GM12878 (cell line): ENCODE measurements around the gene LHFPL2. TPM values are rescaled to one million over a fixed set of nuclear protein-coding genes. Genes with fewer than 3 reads are reported as not detected.

Experiments used
- ATAC-seq: fragments of 200-7000 bp; cut with Tn5 transposase; 3 replicates; pipeline ENCODE4 v1.9.1; 2020; ENCODE audit warnings: mild to moderate bottlenecking, moderate library complexity
- Bru-seq: library from RNA; stranded (reverse); fragments of 400-500 nt; gene quantifications from one replicate; lab custom pipeline; 2021; lab: Mats Ljungman, UMichigan
- BruChase-seq, 2 experiments: library from RNA; stranded (reverse); fragments of 400-500 nt; gene quantifications; one replicate each; lab custom pipeline; 2021; lab: Mats Ljungman, UMichigan
- BruUV-seq: library from RNA; stranded (reverse); fragments of 400-500 nt; replicated peaks from 2 replicates; lab custom pipeline; 2021; lab: Mats Ljungman, UMichigan
- CTCF ChIA-PET: fragments of 300-600 bp; sonication (Branson Sonifier 250); formaldehyde crosslinking; extraction: SDS; loops from one replicate; lab custom pipeline; 2021; ENCODE audit warnings: inconsistent platforms; lab: Yijun Ruan, JAX
- POLR2A ChIA-PET: fragments of 350-600 bp; formaldehyde crosslinking; extraction: SDS; loops from one replicate; lab custom pipeline; 2021; ENCODE audit warnings: inconsistent platforms; lab: Charles Lee
- RAD21 ChIA-PET: fragments of 300-600 bp; sonication (Branson Sonifier 250); formaldehyde crosslinking; loops from one replicate; lab custom pipeline; 2023; ENCODE audit warnings: antibody characterized with exemption; ENCODE audit not compliant: unreplicated experiment; lab: Charles Lee
- SMC1A ChIA-PET: fragments of 300-600 bp; sonication (Branson Sonifier 250); formaldehyde crosslinking; loops from one replicate; lab custom pipeline; 2023; ENCODE audit not compliant: unreplicated experiment, uncharacterized antibody; lab: Charles Lee
- DNase-seq: peaks from one replicate; pipeline ENCODE4 v3.0.0-alpha.2; 2011; ENCODE audit warnings: low read depth, low spot score
- FAIRE-seq: peaks from 3 replicates; lab custom pipeline; 2011; peaks lifted over from hg19 to GRCh38; lab: Jason Lieb, UNC
- H2AFZ ChIP-seq: 2 replicates; pipeline ENCODE4 v1.6.0; 2011; ENCODE audit warnings: low read depth, low read length, control low read depth; ENCODE audit not compliant: control insufficient read depth
- H3K27ac ChIP-seq: 2 replicates; pipeline ENCODE4 v1.5.1; 2011; ENCODE audit warnings: control low read depth; ENCODE audit not compliant: control insufficient read depth, insufficient read depth
- H3K27me3 ChIP-seq, 2 experiments: replicated peaks in 1 of 2; 2 replicates each; pipeline versions ENCODE4 v1.6.0 to v1.6.1; 2011; ENCODE audit warnings: low read length in 1 of 2; ENCODE audit not compliant: control insufficient read depth in 2 of 2, insufficient read depth in 2 of 2
- H3K36me3 ChIP-seq, 2 experiments: 2 replicates each; pipeline ENCODE4 v1.5.1; 2011; ENCODE audit warnings: low read length in 1 of 2; ENCODE audit not compliant: control insufficient read depth in 2 of 2, insufficient read depth in 2 of 2
- H3K4me1 ChIP-seq: 2 replicates; pipeline ENCODE4 v1.6.1; 2011; ENCODE audit warnings: mild to moderate bottlenecking, low read length, moderate library complexity, mixed read lengths; ENCODE audit not compliant: control insufficient read depth, insufficient read depth
- H3K4me2 ChIP-seq: 2 replicates; pipeline ENCODE4 v1.6.0; 2011; ENCODE audit warnings: control low read depth; ENCODE audit not compliant: control insufficient read depth, insufficient read depth
- H3K4me3 ChIP-seq: fragments of 200-600 bp; sonication (generic); 2 replicates; pipeline ENCODE4 v1.5.1; 2016
- H3K79me2 ChIP-seq: 2 replicates; pipeline ENCODE4 v1.6.0; 2011; ENCODE audit warnings: low read length; ENCODE audit not compliant: control insufficient read depth, insufficient read depth
- H3K9ac ChIP-seq: 2 replicates; pipeline ENCODE4 v1.8.0; 2011; ENCODE audit warnings: low read length, control low read depth, mixed read lengths; ENCODE audit not compliant: control insufficient read depth, insufficient read depth
- H3K9me3 ChIP-seq: replicated peaks from 3 replicates; pipeline ENCODE4 v1.5.1; 2011; ENCODE audit warnings: mild to moderate bottlenecking, low read length; ENCODE audit not compliant: control insufficient read depth, insufficient read depth
- H4K20me1 ChIP-seq: 2 replicates; pipeline ENCODE4 v1.6.0; 2011; ENCODE audit not compliant: control insufficient read depth, insufficient read depth
- BHLHE40 ChIP-seq, 2 experiments: fragments of 450-650 bp in 1 of 2; IDR thresholded peaks; 2 replicates each; pipeline ENCODE4 v1.6.1; 2011 to 2017; ENCODE audit warnings: low read depth in 2 of 2, borderline replicate concordance in 1 of 2, improper control_type of control experiment in 1 of 2, low read length in 1 of 2, mild to moderate bottlenecking in 1 of 2
- IRF4 ChIP-seq: IDR thresholded peaks from 2 replicates; pipeline ENCODE4 v1.6.1; 2011; ENCODE audit warnings: low read depth, low read length
- JUNB ChIP-seq: IDR thresholded peaks from 2 replicates; pipeline ENCODE4 v1.6.1; 2016; ENCODE audit warnings: antibody characterized with exemption, mild to moderate bottlenecking
- MTA3 ChIP-seq: IDR thresholded peaks from 2 replicates; pipeline ENCODE4 v1.6.1; 2012; ENCODE audit warnings: low read length, inconsistent platforms, borderline replicate concordance
- NRF1 ChIP-seq: conservative IDR thresholded peaks from 2 replicates; pipeline ENCODE4 v1.6.1; 2011; ENCODE audit warnings: mild to moderate bottlenecking, low read depth, low read length, improper control_type of control experiment
- SP1 ChIP-seq: IDR thresholded peaks from one replicate; pipeline ENCODE4 v1.6.1; 2011; ENCODE audit warnings: low read depth, low read length
- TCF12 ChIP-seq: IDR thresholded peaks from 2 replicates; pipeline ENCODE4 v1.6.1; 2011; ENCODE audit warnings: low read depth, mild to moderate bottlenecking, low read length
- TCF7 ChIP-seq: IDR thresholded peaks from 2 replicates; pipeline ENCODE4 v1.6.1; 2014; ENCODE audit warnings: antibody characterized with exemption, borderline replicate concordance
- YBX1 ChIP-seq: fragments of 450-650 bp; IDR thresholded peaks from 2 replicates; pipeline ENCODE4 v1.6.1; 2016; ENCODE audit warnings: antibody characterized with exemption
- ZNF207 ChIP-seq: fragments of 450-650 bp; IDR thresholded peaks from 2 replicates; pipeline ENCODE4 v1.6.1; 2014; ENCODE audit warnings: antibody characterized with exemption, mild to moderate bottlenecking, borderline replicate concordance
- ZNF384 ChIP-seq: IDR thresholded peaks from 2 replicates; pipeline ENCODE4 v1.6.1; 2012; ENCODE audit warnings: low read depth, mild to moderate bottlenecking, low read length, improper control_type of control experiment, borderline replicate concordance
- WGBS: methylation state at CpG from one replicate; pipeline ENCODE4 v1.1.6; 2016; ENCODE audit warnings: low lambda C conversion rate; ENCODE audit not compliant: insufficient replicate concordance, insufficient coverage; ENCODE audit errors: missing lambda C conversion rate; 5-methylcytosine and 5-hydroxymethylcytosine counted together
- in situ Hi-C: fragments of 300-500 bp; cut with MboI; formaldehyde crosslinking; loops from 9 replicates; pipeline ENCODE4 v1.14.3; 2018; ENCODE audit warnings: mixed read lengths
- intact Hi-C: fragments of 100-400 bp; cut with micrococcal nuclease; formaldehyde crosslinking; loops from one replicate; pipeline ENCODE4 v1.14.2; 2022; ENCODE audit not compliant: unreplicated experiment
- long read RNA-seq, 2 experiments: library from polyadenylated mRNA; unstranded; transcript quantifications; one replicate each; pipeline ENCODE4 v2.0.0, GENCODE V29; 2019 to 2020
- polyA minus RNA-seq, 3 experiments: library from RNA; depleted of rRNA, polyadenylated mRNA; stranded (reverse); fragments of >200 nt; gene quantifications; 2 replicates each; pipeline ENCODE4 v1.2.3, GENCODE V29; 2011
- polyA plus RNA-seq, 11 experiments: library from polyadenylated mRNA; depleted of rRNA in 4 of 11; unstranded in 6 of 11; stranded (reverse) in 5 of 11; fragments of >200 nt; fragmentation: Nextera tagmentation in 4 of 11; fragmentation: Illumina TruSeq in 1 of 11; extraction: Ambion mirVana in 4 of 11; extraction: Trizol in 1 of 11; gene quantifications; 1 replicate in 1 of 11; 2 replicates in 10 of 11; pipeline versions ENCODE4 v1.2.1 to v1.2.3, GENCODE V29; 2011 to 2016; ENCODE audit warnings: inconsistent platforms in 2 of 11, missing spikeins in 2 of 11, low read depth in 1 of 11
- total RNA-seq, 4 experiments: library from RNA; depleted of rRNA in 3 of 4; stranded (reverse); fragments of >200 nt in 3 of 4; fragmentation: Illumina TruSeq in 1 of 4; extraction: Trizol in 1 of 4; gene quantifications; 2 replicates each; pipeline versions ENCODE4 v1.2.1 to v1.2.3, GENCODE V29; 2013 to 2021
- TF ChIP-seq, protein P1 (sequence below): fragments of 450-650 bp; formaldehyde crosslinking; IDR thresholded peaks from 2 replicates; pipeline ENCODE4 v1.4.0; 2022; ENCODE audit warnings: mild to moderate bottlenecking, moderate library complexity
- TF ChIP-seq, protein P2 (sequence below): fragments of 450-650 bp; IDR thresholded peaks from 2 replicates; pipeline ENCODE4 v1.6.1; 2017; ENCODE audit warnings: borderline replicate concordance

LHFPL2 gene, protein sequence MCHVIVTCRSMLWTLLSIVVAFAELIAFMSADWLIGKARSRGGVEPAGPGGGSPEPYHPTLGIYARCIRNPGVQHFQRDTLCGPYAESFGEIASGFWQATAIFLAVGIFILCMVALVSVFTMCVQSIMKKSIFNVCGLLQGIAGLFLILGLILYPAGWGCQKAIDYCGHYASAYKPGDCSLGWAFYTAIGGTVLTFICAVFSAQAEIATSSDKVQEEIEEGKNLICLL
- total RNA-seq (2013; cell fraction: nucleolus; rRNA removed): 67.2 and 79.0 TPM in 2 replicates
- total RNA-seq (2014; rRNA removed) (15.1 and 15.5 TPM in 2 replicates), total RNA-seq (2014; rRNA removed; fragmentation: Illumina TruSeq; extraction: Trizol) (14.1 and 14.3 TPM in 2 replicates), total RNA-seq (2021) (18.9 and 21.8 TPM in 2 replicates), polyA plus RNA-seq (2011; rRNA removed) (11.2 and 14.2 TPM in 2 replicates), polyA plus RNA-seq (2014; fragmentation: Illumina TruSeq; extraction: Trizol) (14.6 and 17.1 TPM in 2 replicates), polyA plus RNA-seq (2014; fragmentation: Nextera tagmentation; extraction: Ambion mirVana) (1 to 10 TPM; 4.1 to 4.5 TPM), polyA plus RNA-seq (2014; rRNA removed) (10.8 and 13.7 TPM in 2 replicates), polyA plus RNA-seq (2016; fragmentation: Nextera tagmentation; extraction: Ambion mirVana) (1 to 10 TPM; 5.6 to 7.0 TPM), polyA minus RNA-seq (2011; rRNA and poly(A)+ RNA removed) (22.4 and 25.5 TPM in 2 replicates), Bru-seq, nascent RNA (percentile 86 among the genes with signal in this experiment), BruChase-seq, experiment 1, labeled RNA remaining after a 6-hour chase (percentile 74 among the genes with signal in this experiment), BruChase-seq, experiment 2, labeled RNA remaining after a 2-hour chase (percentile 79 among the genes with signal in this experiment)
- 13.4 TPM for polyA plus RNA-seq (2011; ENCODE audit: low read depth)
- 9.4 and 10.7 TPM in 2 replicates for polyA plus RNA-seq (2011; cell fraction: cytosol; rRNA removed)
- 11.3 and 16.0 TPM in 2 replicates for polyA plus RNA-seq (2011; cell fraction: nucleus; rRNA removed)
- 16.1 and 17.3 TPM in 2 replicates for polyA plus RNA-seq (2012)
- 11.3 and 12.8 TPM in 2 replicates for polyA minus RNA-seq (2011; cell fraction: cytosol; rRNA and poly(A)+ RNA removed)
- polyA minus RNA-seq (2011; cell fraction: nucleus; rRNA and poly(A)+ RNA removed): 19.9 and 41.5 TPM in 2 replicates
- long read RNA-seq, experiment 1, partial matches to known transcripts: 0 of 5 reads
- long read RNA-seq, experiment 1, other reads (novel, unspliced or antisense): 5 of 5 reads
- long read RNA-seq, experiment 2, full-length matches to known transcripts: 1 of 16 reads
- long read RNA-seq, experiment 2, partial matches to known transcripts: 0 of 16 reads
- long read RNA-seq, experiment 2, other reads (novel, unspliced or antisense): 15 of 16 reads

DNA sequence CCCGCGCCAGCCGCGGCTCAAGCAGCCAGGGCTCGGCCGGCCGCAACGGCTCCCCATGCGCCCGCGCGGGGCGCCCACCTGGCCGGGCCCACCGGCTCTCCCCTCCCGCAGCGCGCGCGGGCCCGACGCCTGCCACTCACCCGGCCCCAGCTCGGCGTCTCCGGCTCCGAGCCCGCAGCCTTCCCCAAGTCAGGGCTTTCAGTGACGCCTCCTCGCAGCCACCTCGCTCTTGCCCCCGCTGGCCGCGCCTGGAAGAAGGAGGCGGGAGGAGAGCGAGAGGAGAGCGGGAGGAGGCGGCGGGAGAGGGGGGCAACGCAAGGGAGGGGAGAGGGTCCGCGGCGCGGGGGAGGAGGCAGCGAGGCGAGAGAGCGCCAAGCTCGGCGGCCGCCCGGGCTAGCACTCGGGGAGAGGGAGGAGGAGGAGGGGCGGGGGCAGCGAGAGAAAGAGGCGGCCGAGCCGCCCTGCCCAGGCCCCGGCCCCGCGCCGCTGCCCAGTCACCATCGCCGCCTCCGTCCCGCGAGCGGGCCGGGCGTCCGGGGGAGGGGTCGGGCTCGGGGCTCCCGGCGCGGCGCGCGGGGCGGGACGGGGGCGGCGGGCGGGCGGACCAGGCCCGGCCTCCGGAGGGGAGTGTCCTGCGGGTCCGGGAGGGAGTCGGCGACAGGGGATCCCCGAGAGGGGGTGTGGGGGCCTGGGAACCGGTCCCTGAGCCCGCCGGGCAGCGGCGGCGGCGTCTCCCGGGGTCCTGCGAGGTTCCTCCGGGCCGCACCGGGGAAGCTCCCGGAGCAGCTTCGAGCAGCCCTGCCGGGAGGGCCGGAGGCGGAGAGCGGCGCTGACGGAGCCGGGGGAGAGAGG is at the start of gene LHFPL2:
Gene LHFPL2, minus strand, starts transcription at position 414 of the 852 bp plus-strand sequence. CDS start 138,559 bp downstream, outside the sequence.
- Histone ChIP-seq H3K4me3 (peak within 1 kb of the TSS; percentile 76), H2AFZ (peak within 1 kb of the TSS; percentile 81), H3K4me2 (peak within 1 kb of the TSS; percentile 95), H4K20me1 (no peaks in the 10 kb centered on the region), H3K27ac (peak within 1 kb of the TSS; percentile 78), H3K9me3 (no peaks in the 10 kb centered on the region), H3K9ac (peak within 1 kb of the TSS; percentile 93), H3K79me2 (peaks cover 31% of the 10 kb centered on the region), H3K36me3 (no peaks in the 10 kb centered on the region), H3K27me3 (no peaks in the 10 kb centered on the region), H3K4me1 (peaks cover 19% of the 10 kb centered on the region)
- peak; percentile 66 for ATAC-seq
- in situ Hi-C loops: no loop called here
- intact Hi-C loops: loop anchor here (2.0 to 10.0 kb wide), 3 partner anchors 78 to 326 kb away; no protein-coding TSS in a partner anchor
- DNase-seq: no peak
- SMC1A ChIA-PET: interaction anchor here (1.1 to 7.8 kb wide), 9 partner anchors 13 to 177 kb away, joined by 3 to 50 read pairs (median 3); no protein-coding TSS in a partner anchor
- under 1% methylated on average over 47 of the region's 112 CpGs for WGBS
- POLR2A ChIA-PET: interaction anchor here (0.6 to 1.5 kb wide), 6 partner anchors 10 to 279 kb away, joined by 3 to 4 read pairs (median 3); no protein-coding TSS in a partner anchor
- BruUV-seq: no TSS peak
- FAIRE-seq: no peak
- RAD21 ChIA-PET: interaction anchor here (0.6 to 1.5 kb wide), 10 partner anchors 12 to 244 kb away, joined by 3 to 5 read pairs (median 4); no protein-coding TSS in a partner anchor
- CTCF ChIA-PET: interaction anchor here (0.7 to 1.6 kb wide), 6 partner anchors 12 to 181 kb away, joined by 3 to 4 read pairs (median 3); no protein-coding TSS in a partner anchor
- TF ChIP-seq IRF4 (no peak), NRF1 (no peak), JUNB (no peak), MTA3 (no peak), ZNF384 (no peak), YBX1 (no peak), BHLHE40 (IDR thresholded peaks at IDR 0.05; ENCODE audit: borderline replicate concordance in 1 of 2, low read depth in 2 of 2, low read length in 1 of 2) (no peak), TCF7 (no peak), TCF12 (no peak), ZNF207 (peak; percentile 74; the same call in 1 of the 2 replicates), SP1 (no peak)
- TF ChIP-seq, protein P1, sequence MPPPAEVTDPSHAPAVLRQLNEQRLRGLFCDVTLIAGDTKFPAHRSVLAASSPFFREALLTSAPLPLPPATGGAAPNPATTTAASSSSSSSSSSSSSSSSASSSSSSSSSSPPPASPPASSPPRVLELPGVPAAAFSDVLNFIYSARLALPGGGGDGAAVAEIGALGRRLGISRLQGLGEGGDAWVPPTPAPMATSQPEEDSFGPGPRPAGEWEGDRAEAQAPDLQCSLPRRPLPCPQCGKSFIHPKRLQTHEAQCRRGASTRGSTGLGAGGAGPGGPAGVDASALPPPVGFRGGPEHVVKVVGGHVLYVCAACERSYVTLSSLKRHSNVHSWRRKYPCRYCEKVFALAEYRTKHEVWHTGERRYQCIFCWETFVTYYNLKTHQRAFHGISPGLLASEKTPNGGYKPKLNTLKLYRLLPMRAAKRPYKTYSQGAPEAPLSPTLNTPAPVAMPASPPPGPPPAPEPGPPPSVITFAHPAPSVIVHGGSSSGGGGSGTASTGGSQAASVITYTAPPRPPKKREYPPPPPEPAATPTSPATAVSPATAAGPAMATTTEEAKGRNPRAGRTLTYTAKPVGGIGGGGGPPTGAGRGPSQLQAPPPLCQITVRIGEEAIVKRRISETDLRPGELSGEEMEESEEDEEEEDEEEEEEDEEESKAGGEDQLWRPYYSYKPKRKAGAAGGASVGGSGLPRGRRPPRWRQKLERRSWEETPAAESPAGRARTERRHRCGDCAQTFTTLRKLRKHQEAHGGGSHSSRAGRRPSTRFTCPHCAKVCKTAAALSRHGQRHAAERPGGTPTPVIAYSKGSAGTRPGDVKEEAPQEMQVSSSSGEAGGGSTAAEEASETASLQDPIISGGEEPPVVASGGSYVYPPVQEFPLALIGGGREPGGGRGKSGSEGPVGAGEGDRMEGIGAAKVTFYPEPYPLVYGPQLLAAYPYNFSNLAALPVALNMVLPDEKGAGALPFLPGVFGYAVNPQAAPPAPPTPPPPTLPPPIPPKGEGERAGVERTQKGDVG (CRISPR knock-in tag): no peak
- TF ChIP-seq, protein P2, sequence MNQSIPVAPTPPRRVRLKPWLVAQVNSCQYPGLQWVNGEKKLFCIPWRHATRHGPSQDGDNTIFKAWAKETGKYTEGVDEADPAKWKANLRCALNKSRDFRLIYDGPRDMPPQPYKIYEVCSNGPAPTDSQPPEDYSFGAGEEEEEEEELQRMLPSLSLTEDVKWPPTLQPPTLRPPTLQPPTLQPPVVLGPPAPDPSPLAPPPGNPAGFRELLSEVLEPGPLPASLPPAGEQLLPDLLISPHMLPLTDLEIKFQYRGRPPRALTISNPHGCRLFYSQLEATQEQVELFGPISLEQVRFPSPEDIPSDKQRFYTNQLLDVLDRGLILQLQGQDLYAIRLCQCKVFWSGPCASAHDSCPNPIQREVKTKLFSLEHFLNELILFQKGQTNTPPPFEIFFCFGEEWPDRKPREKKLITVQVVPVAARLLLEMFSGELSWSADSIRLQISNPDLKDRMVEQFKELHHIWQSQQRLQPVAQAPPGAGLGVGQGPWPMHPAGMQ: no peak
